GM03348 (cell line): ENCODE measurements around the gene CA11.

Source experiments
- DNase-seq: peaks from one replicate; pipeline ENCODE4 v3.0.0; 2012; ENCODE audit warnings: low spot score

Gene CA11

DNA sequence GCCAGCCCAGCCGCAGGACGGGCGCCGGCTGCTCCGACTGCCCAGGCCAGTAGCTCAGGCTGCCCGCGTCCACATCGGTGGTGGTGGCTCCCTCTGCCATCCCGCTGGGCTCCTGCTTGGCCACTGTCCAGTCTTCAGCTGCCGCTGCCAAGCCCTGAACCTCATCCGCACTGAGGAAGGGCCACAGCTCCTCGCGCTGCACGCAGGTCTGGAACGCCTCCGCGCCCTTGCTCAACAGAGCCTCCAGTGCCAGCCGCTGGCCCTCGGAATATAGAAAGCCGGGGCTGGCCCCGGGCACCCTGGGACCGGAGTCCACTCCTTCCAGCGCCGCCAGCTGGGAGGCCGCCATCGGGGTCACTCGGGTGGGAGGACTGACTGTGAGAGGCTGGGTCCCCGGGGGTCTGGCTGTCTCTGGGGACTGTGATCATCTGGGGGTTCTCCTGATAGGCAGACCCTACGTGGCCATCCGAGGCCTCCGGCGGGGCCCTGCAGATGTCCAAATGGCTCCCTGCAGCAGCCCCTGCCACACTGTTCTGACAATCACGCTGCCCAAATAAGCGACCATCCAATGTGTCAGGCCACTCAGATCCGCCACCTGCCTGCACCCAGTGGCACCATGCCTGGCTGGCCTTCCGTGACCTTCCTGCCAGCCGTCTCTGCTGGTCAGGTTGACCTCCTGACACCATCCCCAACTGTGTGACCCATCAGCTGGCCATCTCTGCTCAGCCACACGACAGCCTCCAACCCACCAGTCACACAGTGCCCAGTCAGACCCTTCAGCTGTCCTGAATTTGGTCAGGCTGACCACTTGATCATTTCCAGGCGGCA, 32.7 kb downstream of the CA11 start:
- no peak for DNase-seq

DNA sequence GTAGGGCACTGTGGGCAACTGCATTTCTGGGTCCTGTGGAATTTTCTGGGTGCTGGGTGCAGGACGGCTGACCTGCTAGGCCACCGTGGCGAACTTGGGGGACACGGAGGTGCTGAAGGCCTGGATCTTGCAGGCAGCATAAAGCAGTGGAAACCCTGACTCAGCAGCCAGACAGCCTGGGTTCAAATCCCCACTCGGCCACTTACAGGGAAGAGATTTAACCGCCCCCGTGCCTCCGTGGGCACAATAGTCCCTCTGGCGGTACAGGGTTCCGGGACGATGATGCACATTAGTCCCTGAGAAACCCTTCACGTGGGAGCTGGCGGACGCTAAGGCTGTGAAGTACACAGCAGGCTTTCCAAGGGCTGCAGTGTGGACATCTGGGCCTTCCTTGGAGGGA, 34.1 kb downstream of the CA11 start:
- DNase-seq: no peak

DNA sequence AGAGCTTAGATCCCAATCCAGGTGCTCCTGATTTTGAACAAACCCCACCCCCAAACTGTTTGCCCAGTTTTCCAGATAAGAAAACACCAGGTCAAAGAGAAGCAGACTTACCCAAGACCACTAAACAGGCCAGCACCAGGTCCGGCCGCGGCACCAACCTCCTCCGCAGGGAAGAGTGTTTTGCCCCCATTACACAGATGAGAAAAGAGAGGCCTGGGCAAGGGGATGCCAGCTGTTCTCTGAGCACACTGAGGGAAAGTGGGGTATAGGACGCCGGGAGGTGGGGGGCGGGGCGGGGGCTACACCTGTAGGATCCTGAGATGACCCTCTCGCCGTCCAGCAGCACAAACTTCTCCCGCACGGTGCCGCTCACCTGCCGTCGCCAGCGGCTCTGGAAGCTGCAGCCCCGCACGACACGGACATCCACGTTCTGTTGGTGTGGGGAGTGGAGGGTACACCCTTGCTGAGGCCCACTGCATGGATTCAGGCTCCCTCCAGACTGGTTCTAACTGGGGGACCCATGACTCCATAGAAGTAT, 36.3 kb downstream of the CA11 start:
- no peak for DNase-seq

DNA sequence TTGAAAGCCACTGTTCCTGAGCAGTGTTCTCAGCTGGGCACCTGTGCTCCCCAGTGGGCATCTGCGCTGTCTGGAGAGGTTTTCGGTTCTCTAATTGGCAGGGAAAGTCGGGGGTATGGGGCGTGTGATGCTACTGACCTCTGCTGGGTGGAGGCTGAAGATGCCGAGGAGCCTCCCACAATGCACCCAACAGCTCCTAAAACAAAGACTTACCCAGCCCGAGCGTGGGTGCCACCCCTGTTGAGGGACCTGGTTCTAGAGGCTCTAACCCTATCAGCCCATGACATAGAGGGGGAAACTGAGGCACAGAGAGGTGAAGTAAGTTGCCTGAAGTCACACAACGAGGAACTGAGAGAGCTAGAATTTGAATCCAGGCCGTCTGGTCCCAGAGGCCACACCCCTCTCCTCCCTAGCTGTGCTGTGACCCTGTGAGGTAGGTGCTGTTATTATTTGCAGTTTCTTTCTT, 37.2 kb downstream of the CA11 start:
- DNase-seq: peak; percentile 74

DNA sequence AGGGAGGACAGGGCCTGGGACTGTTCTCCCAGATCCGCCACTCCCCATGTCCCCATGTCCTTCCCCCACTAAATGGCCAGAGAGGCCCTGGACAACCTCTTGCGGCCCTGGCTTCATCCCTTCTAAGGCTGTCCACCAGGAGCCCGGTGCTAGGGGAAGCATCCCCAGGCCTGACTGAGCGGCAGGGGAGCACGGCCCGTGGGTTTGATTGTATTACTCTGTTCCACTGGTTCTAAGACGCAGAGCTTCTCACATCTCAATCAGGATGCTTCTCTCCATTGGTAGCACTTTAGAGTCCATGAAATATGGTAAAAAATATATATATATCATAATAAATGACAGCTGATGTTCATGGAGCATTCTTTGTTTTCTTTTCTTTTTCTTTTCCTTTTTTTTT, 38.6 kb downstream of the CA11 start:
- no peak for DNase-seq

DNA sequence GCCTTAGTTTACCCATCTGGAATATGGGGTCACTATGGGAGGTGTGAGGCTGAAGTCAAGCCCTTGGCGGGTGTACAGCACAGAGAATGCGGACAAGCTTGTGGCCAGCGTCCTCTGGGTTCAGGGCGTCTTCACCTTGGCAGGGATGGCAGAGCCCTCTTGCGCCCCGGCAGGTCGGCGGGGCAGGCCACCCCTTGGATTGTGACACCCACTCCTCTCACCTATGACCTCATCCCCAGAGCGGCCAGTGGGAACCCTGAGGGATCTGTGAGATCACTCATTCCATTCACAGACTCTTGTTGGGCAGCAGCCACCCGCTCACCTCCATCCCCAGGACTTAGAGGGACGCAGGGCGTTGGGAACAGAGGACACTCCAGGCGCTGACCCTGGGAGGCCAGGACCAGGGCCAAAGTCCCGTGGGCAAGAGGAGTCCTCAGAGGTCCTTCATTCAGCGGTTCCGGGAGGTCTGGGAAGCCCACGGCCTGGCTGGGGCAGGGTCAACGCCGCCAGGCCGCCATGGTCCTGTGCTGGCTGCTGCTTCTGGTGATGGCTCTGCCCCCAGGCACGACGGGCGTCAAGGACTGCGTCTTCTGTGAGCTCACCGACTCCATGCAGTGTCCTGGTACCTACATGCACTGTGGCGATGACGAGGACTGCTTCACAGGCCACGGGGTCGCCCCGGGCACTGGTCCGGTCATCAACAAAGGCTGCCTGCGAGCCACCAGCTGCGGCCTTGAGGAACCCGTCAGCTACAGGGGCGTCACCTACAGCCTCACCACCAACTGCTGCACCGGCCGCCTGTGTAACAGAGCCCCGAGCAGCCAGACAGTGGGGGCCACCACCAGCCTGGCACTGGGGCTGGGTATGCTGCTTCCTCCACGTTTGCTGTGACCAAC, 39.3 kb downstream of the CA11 start, which contains the start of gene SPACA4:
Gene SPACA4 (plus strand): TSS at position 280 of the 896 bp plus-strand sequence. CDS start 237 bp downstream, at position 517.
- DNase-seq: no peak

DNA sequence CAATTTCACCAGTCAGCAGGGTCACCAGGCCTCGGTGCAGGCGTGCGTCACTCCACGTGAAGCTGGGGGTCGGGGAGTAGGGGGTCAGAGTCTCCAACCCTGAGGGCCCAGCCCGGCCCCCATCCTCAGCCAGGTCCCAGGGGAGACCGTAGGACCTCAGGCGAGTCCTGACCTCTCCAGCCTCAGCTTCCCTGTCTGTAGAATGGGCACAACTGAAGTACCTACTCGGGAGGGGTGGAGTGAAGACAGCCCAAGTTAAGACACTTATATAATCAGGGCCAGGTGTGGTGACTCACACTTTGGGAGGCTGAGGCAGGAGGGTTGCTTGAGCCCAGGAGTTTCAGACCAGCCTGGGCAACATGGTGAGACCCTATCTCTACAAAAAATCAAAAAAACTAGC, 42.1 kb downstream of the CA11 start:
- no peak for DNase-seq

DNA sequence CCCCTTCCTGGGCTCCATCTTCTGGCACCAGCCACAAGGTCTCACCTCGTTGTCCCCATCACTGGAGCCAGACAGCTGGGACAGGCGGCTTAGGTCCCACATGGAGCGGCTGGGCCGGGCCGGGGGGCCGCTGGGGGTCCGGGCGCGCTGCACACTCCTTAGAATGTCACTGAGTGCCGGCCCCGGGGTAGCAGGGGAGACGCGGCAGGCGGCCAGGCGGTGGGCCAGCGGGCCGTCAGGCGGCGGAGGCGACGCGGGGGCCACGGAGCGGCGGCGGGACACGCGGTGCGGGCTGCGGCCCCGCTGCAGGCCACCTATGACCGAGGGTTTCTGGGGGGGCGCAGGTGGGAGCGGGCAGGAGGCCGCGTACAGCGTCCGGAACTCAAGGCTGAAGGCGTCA, 42.5 kb downstream of the CA11 start:
- no peak for DNase-seq

DNA sequence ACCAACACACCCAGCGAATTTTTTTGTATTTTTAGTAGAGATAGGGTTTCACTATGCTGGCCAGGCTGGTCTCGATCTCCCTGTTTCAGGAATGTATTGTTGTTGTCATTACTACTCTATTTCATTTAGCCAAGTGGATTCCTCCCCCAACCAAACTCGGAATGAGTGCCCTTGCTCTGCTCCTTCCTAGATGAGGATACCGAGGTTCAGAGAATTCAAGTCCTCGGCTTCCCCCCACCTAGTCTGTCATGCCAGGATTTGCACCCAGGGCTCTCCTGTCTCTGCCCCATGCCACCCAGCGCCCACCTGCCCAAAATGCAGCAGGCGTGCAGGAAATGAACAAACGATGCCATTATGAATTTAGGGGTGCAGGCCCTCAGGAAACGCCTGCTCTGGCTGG, 43.0 kb downstream of the CA11 start:
- no peak for DNase-seq

DNA sequence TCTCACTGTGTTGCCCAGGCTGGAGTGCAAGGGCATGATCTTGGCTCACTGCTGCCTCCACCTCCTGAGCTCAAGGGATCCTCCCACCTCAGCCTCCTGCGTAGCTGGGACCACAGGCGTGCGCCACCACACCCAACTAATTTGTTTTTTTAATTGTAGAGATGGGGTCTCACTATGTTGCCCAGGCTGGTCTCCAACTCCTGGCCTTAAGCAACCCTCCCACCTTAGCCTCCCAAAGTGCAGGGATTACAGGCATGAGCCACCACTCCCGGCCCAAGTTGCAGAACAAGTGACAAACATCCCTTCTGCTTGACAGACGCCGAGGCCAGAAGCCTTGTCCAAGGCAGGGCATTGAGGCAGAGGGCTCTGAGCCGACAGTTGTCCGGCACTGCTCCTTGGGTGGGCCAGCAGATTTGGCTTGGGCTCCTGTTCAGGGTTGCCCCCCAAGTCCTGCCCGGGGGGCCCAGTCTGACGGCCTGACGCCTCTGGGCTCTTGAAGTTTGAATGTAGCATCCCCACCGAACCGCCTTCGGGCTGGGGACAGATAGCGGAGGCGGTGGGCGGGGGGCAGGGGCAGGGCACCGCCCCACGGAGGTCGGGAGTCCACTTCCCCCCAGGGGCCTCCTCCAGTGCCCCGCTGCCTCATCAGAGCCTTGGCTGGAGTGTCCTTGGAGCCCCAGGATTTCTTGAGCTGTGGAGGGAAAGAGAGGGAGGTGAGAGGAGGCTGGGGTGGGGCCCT, 45.1 kb downstream of the CA11 start:
- DNase-seq: no peak

DNA sequence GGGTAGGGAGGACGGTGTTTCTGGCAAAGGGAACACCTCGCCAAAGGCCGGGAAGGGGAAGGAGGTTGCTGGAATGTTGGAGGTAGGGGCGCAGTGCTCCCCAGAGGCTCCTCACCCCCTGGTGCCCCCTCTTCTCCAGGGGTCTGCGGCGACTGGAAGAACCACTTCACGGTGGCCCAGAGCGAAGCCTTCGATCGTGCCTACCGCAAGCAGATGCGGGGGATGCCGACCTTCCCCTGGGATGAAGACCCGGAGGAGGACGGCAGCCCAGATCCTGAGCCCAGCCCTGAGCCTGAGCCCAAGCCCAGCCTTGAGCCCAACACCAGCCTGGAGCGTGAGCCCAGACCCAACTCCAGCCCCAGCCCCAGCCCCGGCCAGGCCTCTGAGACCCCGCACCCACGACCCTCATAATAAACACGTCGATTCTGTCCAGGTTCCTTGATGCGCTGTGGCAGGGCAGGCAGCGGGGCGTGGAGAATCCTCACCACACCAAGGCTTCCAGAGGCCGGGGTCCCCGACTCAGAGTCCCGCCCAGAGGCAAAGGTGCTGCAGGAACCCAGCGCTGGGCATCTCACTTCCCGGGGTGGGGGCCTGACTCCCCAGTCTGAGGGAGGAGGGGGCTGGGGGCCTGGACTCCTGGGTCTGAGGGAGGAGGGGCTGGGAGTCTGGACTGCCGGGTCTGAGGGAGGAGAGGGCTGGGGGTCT, 46.8 kb downstream of the CA11 start:
- no peak for DNase-seq

DNA sequence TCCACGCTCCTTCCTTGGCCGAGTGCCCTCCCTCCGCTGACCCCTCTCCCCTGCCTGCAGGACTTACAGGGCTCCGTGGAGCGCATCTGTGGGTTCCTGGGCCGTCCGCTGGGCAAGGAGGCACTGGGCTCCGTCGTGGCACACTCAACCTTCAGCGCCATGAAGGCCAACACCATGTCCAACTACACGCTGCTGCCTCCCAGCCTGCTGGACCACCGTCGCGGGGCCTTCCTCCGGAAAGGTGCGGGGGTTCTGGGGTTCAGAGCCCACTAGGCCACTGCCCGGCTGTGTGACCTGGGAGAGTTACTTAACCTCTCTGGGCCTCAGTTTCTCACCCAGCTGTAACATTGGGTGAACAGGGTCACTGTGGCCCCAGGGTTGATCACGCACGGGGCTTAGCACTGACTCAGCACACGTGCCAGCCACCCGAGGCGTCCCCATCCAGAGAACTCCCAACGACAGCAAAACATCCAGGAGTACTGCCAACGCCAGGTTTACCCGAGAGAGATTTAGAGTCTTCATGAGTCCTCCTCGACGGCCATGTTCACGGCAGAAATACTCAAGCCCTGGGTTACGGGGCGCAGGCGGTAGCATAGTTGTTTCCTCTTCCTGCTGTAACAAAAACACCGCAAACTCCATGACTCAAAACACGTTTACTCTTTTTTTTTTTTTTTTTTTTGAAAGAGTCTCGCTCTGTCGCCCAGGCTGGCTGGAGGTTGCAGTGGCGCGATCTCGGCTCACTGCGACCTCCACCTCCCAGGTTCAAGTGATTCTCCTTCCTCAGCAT, 49.1 kb downstream of the CA11 start:
- no peak for DNase-seq

DNA sequence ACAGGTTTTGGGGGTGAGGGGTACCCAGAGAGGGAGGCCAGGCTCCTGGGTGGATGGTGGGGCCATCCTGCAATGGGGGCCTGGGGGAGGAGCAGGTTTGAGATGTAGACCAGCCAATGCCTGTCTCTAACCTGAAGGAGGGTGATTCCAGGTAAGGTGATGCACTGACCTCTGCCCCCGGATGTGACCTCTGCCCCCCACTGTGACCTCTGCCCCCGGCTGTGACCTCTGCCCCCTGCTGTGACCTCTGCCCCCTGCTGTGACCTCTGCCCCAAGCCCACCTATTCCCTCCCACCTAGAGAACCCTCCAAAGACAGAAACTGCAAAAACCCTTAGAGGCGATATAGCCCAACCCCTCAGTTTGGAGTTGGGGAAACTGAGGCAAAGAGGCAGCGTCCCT, 49.8 kb downstream of the CA11 start:
- DNase-seq: no peak

DNA sequence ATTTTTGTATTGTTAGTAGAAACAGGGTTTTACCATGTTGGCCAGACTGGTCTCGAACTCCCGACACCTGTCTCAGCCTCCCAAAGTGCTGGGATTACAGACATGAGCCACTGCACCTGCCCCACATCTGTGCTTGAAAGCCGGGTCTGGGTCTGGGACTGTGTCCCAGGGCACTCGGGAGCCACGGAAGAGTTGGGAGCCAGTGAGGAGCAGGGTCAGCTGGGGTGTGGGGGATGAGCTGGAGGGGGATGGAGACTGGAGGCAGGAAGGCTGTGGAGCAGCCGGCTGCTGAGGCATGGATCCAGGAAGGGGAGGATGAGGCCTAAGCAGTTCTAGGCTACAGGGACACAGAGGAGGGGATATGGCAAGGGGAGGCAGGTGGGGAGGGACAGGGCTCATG, 50.2 kb downstream of the CA11 start:
- no peak for DNase-seq

DNA sequence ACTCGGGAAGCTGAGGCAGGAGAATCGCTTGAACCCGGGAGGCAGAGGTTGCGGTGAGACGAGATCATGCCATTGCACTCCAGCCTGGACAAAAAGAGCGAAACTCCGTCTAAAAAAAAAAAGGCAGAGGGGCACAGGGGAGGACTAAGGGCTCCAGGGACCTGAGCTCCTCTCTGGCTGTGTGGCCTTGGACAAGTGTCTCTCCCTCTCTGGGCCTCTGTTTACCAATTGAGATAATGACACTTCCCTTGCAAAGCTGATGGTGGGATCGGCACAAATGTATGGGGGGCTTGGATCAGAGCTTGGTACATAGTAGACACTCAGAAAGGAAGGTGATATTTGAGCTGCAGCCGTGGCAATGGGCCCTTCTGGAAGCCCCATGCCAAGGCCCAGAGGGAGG, 50.8 kb downstream of the CA11 start:
- DNase-seq: no peak

DNA sequence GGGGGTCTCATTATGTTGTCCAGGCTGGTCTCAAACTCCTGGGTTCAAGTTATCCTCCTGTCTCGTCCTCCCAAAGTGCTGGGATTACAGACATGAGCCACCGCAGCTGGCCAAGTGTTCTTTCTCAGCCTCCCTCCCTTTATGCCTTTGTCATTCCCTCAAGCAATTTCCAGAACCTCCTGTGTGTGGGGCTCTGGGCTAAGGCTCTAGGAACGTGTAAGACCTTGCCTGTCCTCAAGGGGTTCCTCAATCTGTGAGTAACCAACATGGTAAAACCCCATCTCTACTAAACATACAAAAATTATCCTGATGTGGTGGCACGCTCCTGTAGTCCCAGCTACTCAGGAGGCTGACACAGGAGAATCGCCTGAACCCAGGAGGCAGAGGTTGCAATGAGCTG, 55.0 kb downstream of the CA11 start:
- DNase-seq: no peak

DNA sequence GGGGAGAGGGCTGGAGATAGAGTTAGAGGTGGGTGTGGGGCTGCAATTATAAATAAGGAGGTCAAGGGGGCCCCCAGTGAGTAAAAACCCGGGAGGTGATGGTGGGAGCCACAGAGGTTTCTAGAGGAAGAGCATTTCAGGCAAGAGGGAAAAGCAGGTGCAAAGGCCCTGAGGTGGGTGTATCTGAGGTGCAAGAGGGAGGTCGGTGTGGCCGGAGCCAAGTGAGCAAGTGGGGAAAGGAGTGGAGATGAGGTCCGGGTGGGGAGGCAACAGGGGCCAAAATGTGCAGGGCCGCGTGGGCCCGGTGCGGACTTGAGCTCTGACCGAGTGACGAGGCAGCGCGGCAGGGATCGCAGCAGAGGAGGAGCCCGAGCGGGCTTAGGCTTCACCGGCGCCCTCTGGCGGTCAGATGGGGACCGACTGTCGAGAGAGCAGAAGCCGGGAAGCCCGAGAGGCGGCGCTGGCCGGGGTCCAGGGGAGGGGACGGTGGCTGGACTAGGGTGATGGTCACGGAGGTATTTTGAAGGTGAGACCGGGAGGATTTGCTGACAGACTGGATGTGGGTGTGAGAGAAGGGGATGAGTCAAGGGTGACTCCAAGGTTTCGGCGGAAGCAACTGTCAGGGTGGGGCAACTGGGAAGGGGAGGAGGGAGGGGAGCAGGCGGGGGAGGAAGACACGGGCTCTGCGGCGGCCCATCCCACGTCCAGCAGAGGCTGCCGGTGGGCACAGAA, 57.2 kb downstream of the CA11 start:
- peak; percentile 94 for DNase-seq
